ENCODE measurements around the gene ANO10. TPM values are rescaled to one million over a fixed set of nuclear protein-coding genes. Genes with fewer than 3 reads are reported as not detected.

The ANO10 gene
- total RNA-seq, 4 donors from 2014 or later = 28.2 to 36.9 (median 31.6) TPM

DNA sequence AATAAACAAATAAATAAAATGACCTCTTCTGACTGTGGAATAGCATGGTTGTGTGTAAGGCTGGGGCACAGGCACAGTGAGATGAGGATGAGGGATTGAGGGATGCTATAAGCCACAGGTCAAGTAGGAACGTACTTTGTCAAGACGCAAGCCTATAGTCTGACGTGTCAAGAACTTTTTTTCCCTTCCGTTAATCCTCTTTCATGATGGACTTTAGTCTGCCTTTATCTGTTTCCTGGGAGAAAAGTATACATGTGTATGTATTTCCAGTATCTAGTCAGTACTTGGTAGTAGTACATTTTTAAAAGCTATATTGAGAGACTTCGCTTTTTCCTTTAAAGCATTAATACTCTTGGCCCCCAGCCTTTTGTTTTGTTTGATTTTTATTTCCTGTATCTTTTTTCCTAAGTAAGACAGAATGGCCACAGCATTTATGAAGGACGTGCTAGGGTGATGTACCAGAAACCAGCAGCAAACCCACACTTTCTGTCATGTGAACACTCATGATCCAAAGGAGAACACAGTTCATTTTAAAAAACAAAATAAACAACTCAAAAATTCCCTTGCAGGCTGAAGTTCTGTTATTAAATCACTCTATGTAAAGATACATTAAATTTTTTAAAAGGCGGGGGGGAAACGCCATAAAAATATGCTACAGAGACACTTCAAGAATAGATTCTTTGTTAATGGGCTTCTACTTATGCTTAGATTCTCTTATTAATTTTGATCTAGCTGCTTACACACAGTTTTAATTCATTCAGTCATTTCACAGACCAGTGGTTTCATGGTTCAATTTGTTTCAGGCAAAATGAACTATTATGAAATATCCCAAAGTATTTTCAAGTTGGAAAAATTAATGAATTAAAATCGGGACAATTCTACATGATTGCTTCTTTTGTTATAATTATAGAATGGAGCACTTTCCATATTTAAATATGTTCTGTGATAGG lies 220.8 kb downstream of the ANO10 start:
- Histone ChIP-seq H3K27ac (no peak overlapping the region), H3K9me3 (no peaks in the 10 kb centered on the region), H3K36me3 (no peaks in the 10 kb centered on the region), H3K4me3 (no peak overlapping the region), H3K27me3 (no peaks in the 10 kb centered on the region), H3K4me1 (no peaks in the 10 kb centered on the region)
- WGBS = 92% methylated on average over 9 of the region's 9 CpGs
- TF ChIP-seq POLR2AphosphoS5 (IDR thresholded peaks at IDR 0.05) (no peak), POLR2A (IDR thresholded peaks at IDR 0.05) (no peak), EP300 (IDR thresholded peaks at IDR 0.05) (no peak)
- TF ChIP-seq, protein P1, sequence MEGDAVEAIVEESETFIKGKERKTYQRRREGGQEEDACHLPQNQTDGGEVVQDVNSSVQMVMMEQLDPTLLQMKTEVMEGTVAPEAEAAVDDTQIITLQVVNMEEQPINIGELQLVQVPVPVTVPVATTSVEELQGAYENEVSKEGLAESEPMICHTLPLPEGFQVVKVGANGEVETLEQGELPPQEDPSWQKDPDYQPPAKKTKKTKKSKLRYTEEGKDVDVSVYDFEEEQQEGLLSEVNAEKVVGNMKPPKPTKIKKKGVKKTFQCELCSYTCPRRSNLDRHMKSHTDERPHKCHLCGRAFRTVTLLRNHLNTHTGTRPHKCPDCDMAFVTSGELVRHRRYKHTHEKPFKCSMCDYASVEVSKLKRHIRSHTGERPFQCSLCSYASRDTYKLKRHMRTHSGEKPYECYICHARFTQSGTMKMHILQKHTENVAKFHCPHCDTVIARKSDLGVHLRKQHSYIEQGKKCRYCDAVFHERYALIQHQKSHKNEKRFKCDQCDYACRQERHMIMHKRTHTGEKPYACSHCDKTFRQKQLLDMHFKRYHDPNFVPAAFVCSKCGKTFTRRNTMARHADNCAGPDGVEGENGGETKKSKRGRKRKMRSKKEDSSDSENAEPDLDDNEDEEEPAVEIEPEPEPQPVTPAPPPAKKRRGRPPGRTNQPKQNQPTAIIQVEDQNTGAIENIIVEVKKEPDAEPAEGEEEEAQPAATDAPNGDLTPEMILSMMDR (IDR thresholded peaks at IDR 0.05) = no peak
- no peak for DNase-seq (ENCODE audit: low spot score in 2 of 2)

DNA sequence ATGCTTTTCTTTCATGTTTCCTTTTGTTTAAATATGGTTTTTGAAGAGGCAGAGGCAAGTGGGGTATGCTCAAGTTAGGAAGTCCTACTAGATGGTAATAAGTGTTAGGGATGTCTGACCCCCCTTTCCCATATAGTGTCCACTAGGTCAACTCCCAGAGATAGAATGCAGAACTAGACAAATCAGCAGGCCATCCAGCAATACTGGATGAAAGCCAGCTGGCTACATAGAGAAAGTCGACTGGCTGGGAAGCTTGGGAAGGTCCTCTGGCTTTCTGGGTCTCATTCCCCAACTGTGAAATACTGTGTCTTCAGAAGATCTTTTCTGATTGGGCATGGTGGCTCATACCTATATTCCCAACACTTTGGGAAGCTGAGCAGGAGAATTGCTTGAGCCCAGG lies 221.6 kb downstream of the ANO10 start:
- WGBS = 50% methylated on average over 1 of the region's 1 CpG
- no peaks in the 10 kb centered on the region for H3K36me3 ChIP-seq
- H3K27me3 ChIP-seq = no peaks in the 10 kb centered on the region
- H3K4me3 ChIP-seq = no peak overlapping the region
- H3K27ac ChIP-seq = no peak overlapping the region
- no peaks in the 10 kb centered on the region for H3K9me3 ChIP-seq
- TF ChIP-seq POLR2AphosphoS5 (IDR thresholded peaks at IDR 0.05) = no peak
- no peak for TF ChIP-seq EP300 (IDR thresholded peaks at IDR 0.05)
- no peak for TF ChIP-seq POLR2A (IDR thresholded peaks at IDR 0.05)
- TF ChIP-seq, protein P1 (IDR thresholded peaks at IDR 0.05) = no peak
- DNase-seq (ENCODE audit: low spot score in 2 of 2) = no peak
- H3K4me1 ChIP-seq = no peaks in the 10 kb centered on the region

DNA sequence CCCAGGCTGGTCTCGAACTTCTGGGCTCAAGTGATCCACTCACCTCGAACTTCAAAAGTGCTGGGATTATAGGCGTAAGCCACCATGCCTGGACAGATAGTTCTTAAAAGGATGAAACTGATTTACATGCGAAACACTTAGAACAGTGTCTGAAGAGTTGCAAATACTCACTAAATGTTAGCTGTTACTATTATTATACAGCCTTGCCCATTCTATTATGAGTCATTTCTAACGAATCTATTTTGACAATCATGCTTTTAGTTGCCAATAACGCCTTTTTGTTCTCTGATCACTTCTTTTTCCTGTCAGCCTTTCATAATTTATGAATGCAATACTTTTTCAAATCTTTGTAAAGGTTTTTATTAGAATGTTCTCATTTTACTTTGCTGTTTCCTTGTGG lies 222.8 kb downstream of the ANO10 start:
- TF ChIP-seq POLR2A (IDR thresholded peaks at IDR 0.05) = no peak
- TF ChIP-seq, protein P1 (IDR thresholded peaks at IDR 0.05) = no peak
- TF ChIP-seq POLR2AphosphoS5 (IDR thresholded peaks at IDR 0.05) = no peak
- TF ChIP-seq EP300 (IDR thresholded peaks at IDR 0.05) = no peak
- Histone ChIP-seq H3K27me3 (no peaks in the 10 kb centered on the region), H3K27ac (no peak overlapping the region), H3K4me1 (no peaks in the 10 kb centered on the region), H3K4me3 (no peak overlapping the region), H3K9me3 (no peaks in the 10 kb centered on the region), H3K36me3 (no peaks in the 10 kb centered on the region)
- 77% methylated on average over 6 of the region's 6 CpGs for WGBS
- no peak for DNase-seq (ENCODE audit: low spot score in 2 of 2)

DNA sequence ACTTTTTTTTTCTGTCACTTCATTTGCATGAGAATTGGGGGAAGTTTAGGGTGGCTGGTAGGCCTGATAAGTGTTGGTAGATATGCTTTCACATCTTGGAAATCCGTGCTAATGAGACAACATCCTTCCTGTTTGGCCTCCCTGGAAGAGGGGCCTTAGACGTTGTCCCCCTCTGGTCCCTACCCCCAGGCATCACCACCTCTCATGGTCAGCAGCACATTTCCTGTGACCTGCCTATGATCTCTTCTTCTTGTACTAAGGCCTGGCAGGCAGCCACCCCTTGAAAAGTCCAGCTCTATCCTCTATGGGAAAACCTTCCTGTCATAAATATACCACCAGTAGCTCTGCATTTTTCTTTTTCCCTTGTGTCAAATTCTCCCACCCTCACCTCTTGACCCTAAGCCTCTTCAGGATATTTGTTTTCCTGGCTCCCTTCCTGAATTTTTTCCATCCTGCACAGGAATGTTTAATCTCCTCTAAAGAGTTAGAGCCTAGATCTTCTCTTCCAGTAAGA lies 227.7 kb downstream of the ANO10 start:
- DNase-seq (ENCODE audit: low spot score in 2 of 2) = no peak
- Histone ChIP-seq H3K4me3 (no peak overlapping the region), H3K27ac (no peak overlapping the region), H3K4me1 (no peaks in the 10 kb centered on the region), H3K27me3 (no peaks in the 10 kb centered on the region), H3K9me3 (no peaks in the 10 kb centered on the region), H3K36me3 (no peaks in the 10 kb centered on the region)
- peak in 2 of 3 donors; percentile 20 to 42 for TF ChIP-seq POLR2AphosphoS5 (IDR thresholded peaks at IDR 0.05)
- TF ChIP-seq EP300 (IDR thresholded peaks at IDR 0.05) = no peak
- WGBS = 47% methylated on average over 2 of the region's 2 CpGs

DNA sequence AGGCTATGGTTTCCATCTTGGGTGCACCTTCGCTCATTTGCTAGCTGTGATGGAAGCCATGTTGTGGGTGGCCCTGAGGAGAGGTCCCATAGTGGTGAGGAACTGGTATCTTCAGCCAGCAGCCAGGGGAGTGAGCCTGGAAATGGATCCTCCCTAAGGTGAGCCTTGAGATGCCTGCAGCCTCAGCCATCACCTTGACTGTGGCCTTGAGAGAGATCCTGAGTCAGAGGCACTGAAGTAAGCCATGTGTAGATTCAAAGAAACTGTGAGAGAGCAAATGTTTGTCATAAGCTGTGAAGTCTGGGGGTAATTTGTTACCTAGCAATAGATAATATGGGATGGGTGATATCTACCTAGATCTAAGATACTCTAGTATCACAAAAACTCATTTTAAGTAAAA lies 230.2 kb downstream of the ANO10 start:
- no peaks in the 10 kb centered on the region for H3K4me1 ChIP-seq
- no peak overlapping the region for H3K4me3 ChIP-seq
- no peak for TF ChIP-seq EP300 (IDR thresholded peaks at IDR 0.05)
- no peak for TF ChIP-seq POLR2A (IDR thresholded peaks at IDR 0.05)
- TF ChIP-seq, protein P1 (IDR thresholded peaks at IDR 0.05) = no peak
- TF ChIP-seq POLR2AphosphoS5 (IDR thresholded peaks at IDR 0.05) = no peak
- H3K27ac ChIP-seq = peak overlapping the region; percentile 7
- H3K36me3 ChIP-seq = no peaks in the 10 kb centered on the region
- H3K27me3 ChIP-seq = no peaks in the 10 kb centered on the region
- WGBS = 100% methylated on average over 1 of the region's 1 CpG
- no peak for DNase-seq (ENCODE audit: low spot score in 2 of 2)
- no peaks in the 10 kb centered on the region for H3K9me3 ChIP-seq

All from suprapubic skin (tissue), 4 donors.